Fibroblast of upper back skin (primary cell): ENCODE measurements around the gene ZEB2.

Source experiments
- DNase-seq: peaks from one replicate; pipeline ENCODE4 v3.0.0-alpha.2; 2013

ZEB2 gene

GRCh38 chr2:144493027-144493809 lies 26.7 kb downstream of the ZEB2 start:
- DNase-seq: no peak

DNA sequence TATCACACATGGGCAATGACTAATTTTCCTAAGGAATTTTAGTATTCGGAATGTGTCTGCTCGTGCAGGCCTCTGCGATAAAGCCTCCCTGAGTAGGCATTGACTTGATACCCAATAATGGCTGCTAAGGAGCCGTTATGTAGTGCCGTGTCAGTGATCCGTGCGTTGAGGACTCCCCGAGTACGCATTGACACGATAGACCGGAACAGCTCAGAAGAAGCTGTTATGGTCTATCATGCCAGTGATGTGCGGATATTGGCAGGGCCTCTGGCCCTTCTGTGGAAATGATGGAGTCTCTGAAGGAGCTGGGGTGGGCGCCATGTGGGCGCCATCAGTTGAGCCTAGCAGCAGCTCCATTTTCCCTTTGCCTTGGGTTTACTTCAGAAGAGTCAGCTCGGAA lies 29.1 kb downstream of the ZEB2 start:
- no peak for DNase-seq

DNA sequence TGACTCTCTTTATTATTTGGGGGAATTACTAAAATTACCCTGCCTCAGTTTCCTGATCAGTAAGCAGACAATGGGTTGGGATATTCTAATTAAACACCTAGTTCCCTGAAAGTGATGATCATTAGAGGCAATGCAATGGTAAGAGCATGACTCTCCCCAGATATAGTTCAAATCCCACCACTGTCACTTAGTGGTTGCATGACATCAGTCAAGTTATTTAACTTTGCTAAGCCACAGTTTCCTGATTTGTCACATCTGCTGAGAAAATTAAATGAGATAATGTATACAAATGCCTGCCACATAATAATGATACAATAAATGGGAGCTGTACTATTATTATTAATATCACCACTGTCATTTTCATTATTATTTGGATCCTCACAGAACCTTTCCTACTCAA lies 29.9 kb downstream of the ZEB2 start:
- no peak for DNase-seq

DNA sequence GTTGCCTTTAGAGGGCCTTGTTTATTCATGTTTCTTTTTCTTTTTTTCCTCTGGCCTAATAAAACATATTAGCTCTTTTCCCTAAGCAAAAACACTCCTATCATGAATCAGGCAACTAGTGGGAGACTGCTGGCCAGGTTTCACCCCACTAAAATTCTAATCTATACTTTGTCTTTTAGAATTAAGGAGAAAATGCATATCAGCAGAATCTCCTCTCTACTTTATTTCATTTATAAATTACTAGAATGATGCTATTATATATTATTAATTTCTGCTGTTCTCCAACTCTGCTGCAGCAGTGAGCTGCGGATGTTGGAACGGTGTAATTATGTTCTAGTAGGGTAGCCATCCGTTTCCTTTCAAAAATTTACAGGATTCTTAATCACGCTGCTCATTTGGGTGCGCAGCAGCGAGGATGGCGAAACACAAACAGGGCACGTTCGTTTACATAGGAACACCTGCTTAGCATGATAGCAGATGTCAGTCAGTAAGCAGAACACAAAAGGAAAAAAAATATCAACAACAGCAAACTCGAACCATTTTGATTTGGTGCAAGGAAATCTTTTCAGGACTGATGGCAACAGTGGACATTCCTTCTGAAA lies 30.5 kb downstream of the ZEB2 start:
- no peak for DNase-seq

DNA sequence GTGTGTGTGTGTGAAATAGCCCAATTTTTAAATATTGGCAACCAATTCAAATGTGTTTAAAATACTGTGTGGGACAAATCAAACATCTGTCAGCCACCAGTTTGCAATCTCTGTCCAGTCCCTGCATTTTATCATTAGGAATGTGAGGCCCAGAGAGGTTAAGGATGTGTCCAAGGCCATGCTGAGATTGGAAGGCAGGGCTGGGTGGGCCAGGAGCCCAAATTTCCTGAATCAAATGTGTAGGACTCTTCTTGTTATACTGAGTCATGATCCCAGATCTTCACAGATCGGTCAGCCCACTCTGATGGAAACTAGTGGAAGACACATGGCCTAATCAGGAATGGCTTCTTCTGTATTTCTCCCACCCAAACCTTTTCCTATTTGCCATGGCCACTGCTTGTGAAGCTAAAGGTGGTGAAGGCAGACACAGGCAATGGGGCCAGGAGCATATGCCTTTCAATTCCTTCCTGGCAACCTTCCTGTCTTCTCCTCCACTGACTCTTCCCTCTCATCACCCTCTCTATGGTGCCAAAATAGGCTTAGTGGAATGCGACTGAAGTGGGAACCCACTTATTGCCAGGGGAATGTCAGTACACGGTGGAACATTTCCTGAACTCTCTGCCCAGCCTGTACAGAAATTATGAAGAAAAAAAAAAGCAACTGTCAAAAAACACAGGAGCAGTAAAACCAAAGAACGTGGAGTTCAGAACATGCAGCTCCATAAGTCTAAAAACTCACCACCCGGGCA lies 35.5 kb downstream of the ZEB2 start:
- no peak for DNase-seq

DNA sequence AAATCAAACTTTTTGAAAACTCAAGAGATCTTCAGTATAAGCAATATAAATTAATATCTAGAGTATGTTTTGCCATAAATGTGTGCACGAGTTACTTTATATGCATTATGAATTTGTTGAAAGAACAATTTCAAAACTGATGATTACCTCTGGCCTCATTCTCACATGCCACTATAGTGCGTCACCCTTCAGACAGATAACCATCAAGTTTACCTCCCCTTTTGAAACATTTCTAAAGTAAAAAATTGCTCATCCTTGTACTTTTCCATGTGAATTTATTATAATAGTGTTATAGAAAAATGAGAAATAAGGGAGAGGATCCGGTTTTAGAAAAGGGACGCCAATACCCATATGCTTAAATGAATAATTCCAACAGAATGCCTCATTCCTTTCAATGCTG lies 38.3 kb downstream of the ZEB2 start:
- DNase-seq: no peak

DNA sequence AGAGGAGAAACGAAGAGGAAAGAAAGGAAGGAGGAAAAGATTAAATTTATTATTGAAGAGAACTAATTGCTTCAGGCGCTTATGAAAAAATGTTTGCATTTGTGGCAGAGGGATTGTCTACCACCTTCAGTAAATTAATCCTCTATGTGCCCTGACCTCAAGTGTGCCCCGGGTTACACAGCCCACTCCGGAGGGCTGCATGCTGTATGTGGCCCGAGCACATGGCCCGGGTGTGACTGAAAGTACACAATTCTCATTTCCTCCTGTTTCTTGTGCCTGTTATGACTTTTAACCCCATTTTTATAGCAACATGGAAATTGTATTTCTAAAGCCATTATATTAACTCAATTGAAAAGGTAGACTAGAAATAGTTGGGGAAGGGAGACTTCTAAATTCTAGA lies 38.8 kb downstream of the ZEB2 start:
- no peak for DNase-seq

- DNase-seq: peak; percentile 49
These were observed 39.6 kb downstream of the ZEB2 start for GRCh38 chr2:144480285-144480684.

GRCh38 chr2:144479659-144480058 lies 40.3 kb downstream of the ZEB2 start:
- DNase-seq: no peak

DNA sequence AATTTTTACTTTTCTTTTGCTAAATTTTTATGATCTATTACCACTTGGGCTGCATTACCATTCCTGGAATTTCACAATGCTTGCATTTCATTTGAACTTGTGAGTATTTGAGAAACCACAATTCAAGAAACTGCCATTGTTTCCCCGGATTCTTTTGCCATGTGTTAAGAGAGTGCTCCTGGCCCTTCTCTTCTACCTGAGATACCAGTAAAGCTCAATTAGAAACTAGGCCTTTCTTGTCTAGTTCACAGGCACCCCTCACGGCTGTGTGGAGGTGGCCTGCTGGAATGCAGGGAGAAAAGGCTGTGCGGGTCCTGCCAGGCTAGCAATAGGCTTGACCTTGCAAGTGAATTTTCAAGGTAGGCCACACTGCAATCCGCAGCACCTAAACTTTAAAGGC lies 40.8 kb downstream of the ZEB2 start:
- DNase-seq: peak; percentile 77

GRCh38 chr2:144477957-144478311 lies 42.0 kb downstream of the ZEB2 start:
- no peak for DNase-seq

- DNase-seq: peak; percentile 68
These were observed 42.5 kb downstream of the ZEB2 start for GRCh38 chr2:144477281-144477956.

DNA sequence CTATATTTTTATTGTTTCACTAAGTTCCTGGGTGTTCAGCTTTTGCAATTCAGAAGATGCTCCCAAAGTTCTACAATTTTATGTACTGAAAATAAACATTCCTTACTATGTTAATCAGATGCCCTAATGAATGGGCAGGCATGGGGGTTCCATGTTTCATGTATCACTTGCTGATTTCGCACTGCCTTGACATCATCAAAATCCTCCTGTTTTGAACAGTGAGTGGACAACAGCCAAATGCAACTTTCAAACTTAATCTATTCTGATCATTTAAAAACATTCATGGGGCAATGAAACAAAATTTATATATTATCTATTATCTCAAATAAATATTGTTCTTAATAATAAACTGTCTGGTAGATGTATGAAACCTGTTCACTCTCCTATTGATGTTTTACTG lies 43.2 kb downstream of the ZEB2 start:
- DNase-seq: no peak

GRCh38 chr2:144475569-144476275 lies 44.2 kb downstream of the ZEB2 start:
- DNase-seq: no peak

GRCh38 chr2:144475044-144475443 lies 44.9 kb downstream of the ZEB2 start:
- no peak for DNase-seq

DNA sequence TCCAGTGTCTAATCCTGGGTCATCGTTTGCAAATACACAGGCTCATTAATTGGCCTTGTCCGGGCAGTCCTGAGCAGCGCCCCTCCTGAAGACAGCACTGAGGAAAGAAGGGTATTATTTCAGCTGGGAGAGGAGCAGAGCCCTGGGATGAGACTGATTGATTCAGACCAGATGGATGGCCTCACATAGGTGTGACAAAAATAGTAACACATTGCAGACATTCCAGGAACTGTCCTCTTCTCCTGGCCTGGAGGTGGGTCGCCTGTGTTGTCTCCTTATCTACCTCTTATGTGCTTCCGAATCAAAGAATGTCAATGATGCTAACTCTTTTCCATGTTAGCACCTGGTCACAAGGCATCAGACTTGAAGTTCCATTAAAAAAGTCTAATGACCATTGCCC lies 45.9 kb downstream of the ZEB2 start:
- DNase-seq: no peak

GRCh38 chr2:144472911-144473310 lies 47.0 kb downstream of the ZEB2 start:
- peak; percentile 45 for DNase-seq

DNA sequence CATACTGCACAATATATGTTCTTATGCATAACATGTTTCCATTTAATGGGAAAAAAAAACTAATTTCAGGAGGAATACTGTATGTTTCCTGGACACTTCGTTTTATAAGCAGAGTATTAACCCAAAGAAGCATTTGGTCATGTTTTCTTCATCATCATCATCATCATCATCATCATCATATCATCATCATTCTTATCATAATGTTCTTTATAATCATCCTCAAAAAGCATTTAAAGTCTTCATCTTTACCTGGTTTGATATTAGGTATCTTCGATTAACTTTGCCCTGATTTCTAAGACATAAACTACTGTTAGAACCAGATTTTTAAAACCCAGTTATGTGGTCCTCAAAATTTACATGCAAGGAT lies 47.9 kb downstream of the ZEB2 start:
- no peak for DNase-seq

DNA sequence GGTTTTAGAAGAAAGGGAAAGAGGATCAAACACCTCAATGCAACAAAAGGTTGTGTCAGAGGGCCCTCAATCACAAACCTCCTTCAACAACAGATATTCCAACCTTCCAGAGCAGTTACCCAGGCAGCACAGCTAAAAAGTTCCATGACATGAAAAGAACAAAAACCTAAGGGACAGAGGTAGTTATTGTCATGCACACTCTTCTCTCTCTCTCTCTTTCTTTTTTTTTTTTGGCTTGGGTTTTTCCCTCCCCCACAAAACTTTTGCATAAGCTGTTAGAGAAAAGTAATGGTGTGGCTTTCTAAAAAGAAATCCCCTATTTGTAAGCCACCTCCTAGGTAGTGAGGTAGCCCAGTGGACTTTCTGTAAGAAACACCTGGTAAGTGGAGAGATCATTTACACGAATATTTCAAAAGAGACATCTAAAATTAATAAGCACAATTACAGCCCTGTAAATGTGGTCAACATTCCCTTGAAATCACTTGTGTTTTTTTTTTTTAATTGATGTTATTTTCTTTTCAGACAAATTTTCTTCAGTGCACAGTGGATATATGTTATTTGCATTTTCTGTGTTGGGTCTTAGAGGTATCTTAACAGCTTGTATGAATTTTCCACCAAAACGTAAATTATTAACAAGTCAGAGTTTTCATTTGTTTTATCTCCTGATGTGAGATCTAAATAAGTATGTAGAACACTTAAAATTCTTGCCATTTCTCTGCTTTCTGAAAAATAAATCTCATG lies 48.4 kb downstream of the ZEB2 start:
- no peak for DNase-seq

DNA sequence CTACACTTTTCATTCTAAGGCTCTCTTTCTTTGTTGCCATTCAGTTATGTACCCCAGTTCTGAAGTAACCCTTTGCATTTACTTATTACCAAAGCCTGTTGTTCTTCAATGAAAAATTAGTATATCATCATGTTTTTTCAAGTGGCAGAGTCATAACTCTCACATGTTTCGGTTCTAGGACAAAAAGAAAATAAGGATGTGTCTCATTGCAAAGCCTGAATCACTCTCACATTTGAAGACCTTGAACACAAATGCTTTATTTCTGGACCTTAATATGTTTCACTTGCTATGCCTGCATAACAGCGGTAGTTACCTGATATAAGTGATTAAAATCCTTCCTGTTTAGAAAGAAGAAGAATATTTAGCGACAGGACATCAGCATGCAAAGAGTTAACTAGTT lies 49.1 kb downstream of the ZEB2 start:
- no peak for DNase-seq

DNA sequence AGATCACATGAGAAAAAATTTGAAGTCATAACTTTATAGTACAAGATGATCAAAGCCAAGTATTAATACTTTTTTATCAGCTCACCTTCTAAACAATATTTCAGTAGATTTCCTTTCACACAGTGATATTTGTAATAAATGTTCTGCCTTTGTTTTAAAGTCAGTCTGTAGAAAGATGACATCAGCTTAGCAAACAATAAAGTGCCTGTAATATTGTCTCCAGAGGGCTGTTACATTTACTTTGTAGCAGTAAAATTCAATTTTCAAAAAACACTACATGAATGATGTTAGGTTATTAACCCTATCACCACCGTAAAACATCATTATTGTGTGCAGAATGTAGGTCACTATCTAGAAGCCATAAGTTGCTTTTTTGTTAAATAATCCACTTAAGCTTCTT lies 49.6 kb downstream of the ZEB2 start:
- DNase-seq: no peak

GRCh38 chr2:144469798-144470197 lies 50.1 kb downstream of the ZEB2 start:
- no peak for DNase-seq
